ENCODE results near the gene SAMD11. TPM values are rescaled to one million over a fixed set of nuclear protein-coding genes. Genes with fewer than 3 reads are reported as not detected.

SAMD11 gene
- total RNA-seq, 1 donor from 2014 or later, result 6.0 TPM

- Histone ChIP-seq H3K36me3 (no peaks in the 10 kb centered on the region), H3K27me3 (peaks cover 15% of the 10 kb centered on the region), H3K27ac (no peak overlapping the region), H3K4me3 (no peak overlapping the region), H3K4me1 (no peaks in the 10 kb centered on the region), H3K9me3 (no peaks in the 10 kb centered on the region)
- TF ChIP-seq CTCF (IDR thresholded peaks at IDR 0.05), result no peak
- no peak for ATAC-seq
- intact Hi-C loops (cut with DNase I), result loop anchor here (10.0 kb wide), 1 partner anchor 83 kb away; no protein-coding TSS in a partner anchor
- DNase-seq, result no peak
Observed at GRCh38 chr1:981491-981954, 57.8 kb downstream of the SAMD11 start.

GRCh38 chr1:981955-982558 is 58.3 kb downstream of the SAMD11 start, which contains the start of gene PERM1:
Gene PERM1 (minus strand): TSS chr1:982093. CDS start chr1:981029, 1,064 bp downstream.
- no peaks in the 10 kb centered on the region for H3K36me3 ChIP-seq
- H3K4me3 ChIP-seq, result no peak within 1 kb of the TSS
- intact Hi-C loops (cut with DNase I), result loop anchor here (10.0 kb wide), 1 partner anchor 83 kb away; no protein-coding TSS in a partner anchor
- no peak for ATAC-seq
- H3K27ac ChIP-seq, result no peak within 1 kb of the TSS
- peaks cover 15% of the 10 kb centered on the region for H3K27me3 ChIP-seq
- no peak for TF ChIP-seq CTCF (IDR thresholded peaks at IDR 0.05)
- H3K9me3 ChIP-seq, result no peaks in the 10 kb centered on the region
- no peaks in the 10 kb centered on the region for H3K4me1 ChIP-seq
- no peak for DNase-seq

GRCh38 chr1:982765-983436 is 59.2 kb downstream of the SAMD11 start:
- ATAC-seq (no peak), DNase-seq (no peak)
- H3K27ac ChIP-seq, result no peak overlapping the region
- H3K9me3 ChIP-seq, result no peaks in the 10 kb centered on the region
- no peaks in the 10 kb centered on the region for H3K4me1 ChIP-seq
- H3K4me3 ChIP-seq, result no peak overlapping the region
- intact Hi-C loops (cut with DNase I), result loop anchor here (10.0 kb wide), 1 partner anchor 82 kb away; no protein-coding TSS in a partner anchor
- no peak for TF ChIP-seq CTCF (IDR thresholded peaks at IDR 0.05)
- H3K36me3 ChIP-seq, result no peaks in the 10 kb centered on the region
- H3K27me3 ChIP-seq, result peaks cover 15% of the 10 kb centered on the region

- no peak for DNase-seq
- Histone ChIP-seq H3K9me3 (no peaks in the 10 kb centered on the region), H3K4me1 (no peaks in the 10 kb centered on the region), H3K36me3 (no peaks in the 10 kb centered on the region), H3K27me3 (peaks cover 15% of the 10 kb centered on the region), H3K4me3 (no peak overlapping the region), H3K27ac (no peak overlapping the region)
- peak; percentile 97 for TF ChIP-seq CTCF (IDR thresholded peaks at IDR 0.05)
- intact Hi-C loops (cut with DNase I), result loop anchor here (10.0 kb wide), 1 partner anchor 81 kb away; no protein-coding TSS in a partner anchor
- peak; percentile 85 for ATAC-seq
Observed at GRCh38 chr1:983798-984475, 60.2 kb downstream of the SAMD11 start.

GRCh38 chr1:984476-984814 is 60.7 kb downstream of the SAMD11 start:
- intact Hi-C loops (cut with DNase I), result loop anchor here (10.0 kb wide), 1 partner anchor 80 kb away; no protein-coding TSS in a partner anchor
- ATAC-seq (no peak), DNase-seq (no peak)
- H3K27me3 ChIP-seq, result peaks cover 15% of the 10 kb centered on the region
- peak; percentile 4 for TF ChIP-seq CTCF (IDR thresholded peaks at IDR 0.05)
- no peaks in the 10 kb centered on the region for H3K4me1 ChIP-seq
- no peak overlapping the region for H3K4me3 ChIP-seq
- no peak overlapping the region for H3K27ac ChIP-seq
- H3K9me3 ChIP-seq, result no peaks in the 10 kb centered on the region
- no peaks in the 10 kb centered on the region for H3K36me3 ChIP-seq
